GM21381 (cell line): Measurements from ENCODE around the gene PRKACB.
A peak's percentile ranks its signal among the peaks of the same experiment; 100 is the strongest.
"Not testable (repeated sequence)": the region's sequence is repeated elsewhere in the genome, so short reads cannot be mapped to it uniquely, and the experiment has no call there.

ENCODE experiments used
- ATAC-seq: cut with Tn5 transposase; IDR thresholded peaks from one replicate; pipeline ENCODE4 v1.9.1; 2021; ENCODE audit warnings: mild to moderate bottlenecking, moderate library complexity; ENCODE audit not compliant: unreplicated experiment

PRKACB gene

DNA sequence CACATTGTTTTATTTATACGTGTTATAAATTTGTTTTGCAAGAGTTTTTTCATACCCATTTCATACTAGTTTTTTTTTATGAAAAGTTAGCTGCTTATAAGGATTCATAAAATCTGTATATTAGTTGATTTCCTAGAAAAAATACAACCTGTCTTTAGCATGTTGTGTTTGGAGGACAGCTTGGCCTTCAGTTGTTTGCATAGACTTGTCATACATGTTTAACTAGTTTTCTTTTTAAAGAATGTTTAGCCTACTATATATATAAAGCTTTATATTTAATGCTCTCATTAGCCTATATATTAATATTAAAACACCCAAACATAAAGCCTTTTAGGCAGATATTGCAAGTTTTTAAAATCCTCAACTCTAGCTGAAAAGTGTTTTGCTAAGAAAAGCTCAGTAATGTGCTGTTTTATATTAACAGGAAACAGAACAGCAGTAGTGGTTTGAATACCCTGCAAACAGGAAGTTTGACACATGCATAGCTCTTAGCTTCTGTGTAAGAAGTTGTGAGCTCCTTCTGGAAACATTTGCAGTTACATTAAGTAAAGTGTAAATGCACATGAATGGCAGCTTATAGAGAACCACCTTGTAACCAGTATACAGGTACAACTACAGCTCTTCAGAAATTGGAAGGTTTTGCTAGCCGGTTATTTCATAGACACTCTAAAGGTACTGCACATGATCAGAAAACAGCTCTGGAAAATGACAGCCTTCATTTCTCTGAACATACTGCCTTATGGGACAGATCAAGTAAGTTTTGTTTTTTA lies at the start of gene PRKACB:
Gene PRKACB, plus strand, starts transcription at position 476 of the 770 bp plus-strand sequence. Its CDS starts 91 bp downstream, at position 567.
- peak; percentile 89 for ATAC-seq

DNA sequence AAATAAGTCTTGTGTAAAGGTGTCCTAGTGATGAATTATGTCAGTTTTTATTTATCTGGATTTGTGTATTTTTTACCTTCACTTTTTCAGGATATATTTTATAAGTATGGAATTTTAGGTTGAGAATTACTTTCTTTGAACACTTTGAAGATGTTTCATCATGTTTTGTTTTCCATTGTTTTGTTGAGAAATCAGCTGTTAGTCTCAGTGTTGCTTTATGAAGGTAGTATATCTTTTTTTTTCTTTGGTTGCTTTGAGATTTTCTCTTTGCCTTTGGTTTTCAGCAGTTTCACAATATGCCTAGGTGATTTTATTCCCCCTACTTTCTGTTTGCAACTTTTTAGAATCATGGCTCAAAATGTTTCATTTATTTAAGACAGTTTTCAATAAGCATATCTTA lies 48.8 kb upstream of the PRKACB start:
- ATAC-seq = no peak

DNA sequence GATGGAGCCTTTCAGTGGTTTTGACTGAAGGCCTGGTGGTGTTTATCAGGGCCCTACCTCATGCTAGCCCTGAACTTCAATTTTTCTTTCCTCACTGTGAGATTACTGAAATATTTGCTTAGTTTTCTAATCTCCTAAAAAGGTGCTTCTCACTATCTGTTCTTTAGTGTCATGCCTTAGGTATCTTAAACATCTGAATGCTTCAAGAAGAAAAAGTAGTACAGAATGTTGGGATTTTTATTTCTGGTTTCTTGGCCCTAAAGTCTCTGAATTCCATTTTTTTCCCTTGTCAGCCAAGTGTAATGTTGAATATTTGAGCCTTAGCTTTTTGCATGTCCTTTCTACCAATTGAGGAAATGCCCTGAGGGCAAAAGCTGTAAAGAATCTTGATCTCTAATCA lies 47.9 kb upstream of the PRKACB start:
- no peak for ATAC-seq

DNA sequence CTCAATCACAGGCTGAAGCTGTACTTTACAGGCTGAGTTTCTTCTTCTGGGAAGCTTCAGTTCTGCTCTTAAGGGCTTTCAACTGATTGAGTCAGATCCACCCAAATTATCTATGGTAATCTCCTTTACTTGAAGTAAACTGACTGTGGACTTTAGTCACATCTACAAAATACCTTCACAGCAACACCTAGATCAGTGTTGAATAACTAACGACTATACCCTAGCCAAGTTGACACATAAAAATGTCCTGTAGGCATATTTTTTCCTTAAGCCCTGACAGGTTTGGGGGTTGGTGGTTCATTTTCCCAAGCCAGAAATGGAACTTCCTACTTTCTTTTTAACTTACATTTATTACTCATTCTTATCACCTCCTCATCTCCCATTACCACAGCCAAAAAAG lies 42.9 kb upstream of the PRKACB start:
- ATAC-seq = no peak

DNA sequence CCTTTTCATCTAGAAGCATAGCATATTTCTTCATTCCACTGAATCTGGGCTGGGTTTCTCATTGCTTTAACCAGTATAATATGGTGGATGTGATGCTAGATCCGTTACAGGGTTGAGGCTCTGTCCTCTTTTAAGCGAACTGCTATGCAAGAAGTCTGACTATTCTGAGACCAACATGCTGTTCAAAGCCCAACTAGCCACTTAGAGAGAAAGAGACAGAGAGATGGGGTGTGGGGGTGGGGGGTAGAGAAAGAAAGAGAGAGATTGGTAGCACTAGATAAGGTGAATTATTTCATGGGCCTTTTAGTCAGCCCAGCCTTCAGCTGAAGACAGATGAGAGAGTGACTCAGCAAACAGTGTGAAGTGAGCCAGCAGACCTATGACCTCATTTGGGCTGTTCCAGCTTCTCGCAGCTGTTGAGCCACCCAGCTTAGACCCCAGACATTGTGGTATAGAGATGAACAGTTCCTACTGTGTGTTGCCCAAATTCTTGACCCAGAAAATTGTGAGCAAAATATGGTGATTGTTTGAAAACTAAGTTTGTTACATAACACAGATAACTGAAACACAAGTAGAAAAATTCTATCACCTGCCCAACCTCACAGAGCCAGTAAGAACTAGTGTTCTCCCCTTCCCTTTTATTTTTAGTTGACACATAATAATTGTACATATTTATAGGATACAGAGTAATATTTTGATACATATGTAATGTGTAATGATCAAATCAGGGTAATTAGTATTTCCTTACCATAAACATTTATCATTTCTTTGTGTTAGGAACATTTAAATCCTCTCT lies 40.7 kb upstream of the PRKACB start:
- ATAC-seq = peak; percentile 63

DNA sequence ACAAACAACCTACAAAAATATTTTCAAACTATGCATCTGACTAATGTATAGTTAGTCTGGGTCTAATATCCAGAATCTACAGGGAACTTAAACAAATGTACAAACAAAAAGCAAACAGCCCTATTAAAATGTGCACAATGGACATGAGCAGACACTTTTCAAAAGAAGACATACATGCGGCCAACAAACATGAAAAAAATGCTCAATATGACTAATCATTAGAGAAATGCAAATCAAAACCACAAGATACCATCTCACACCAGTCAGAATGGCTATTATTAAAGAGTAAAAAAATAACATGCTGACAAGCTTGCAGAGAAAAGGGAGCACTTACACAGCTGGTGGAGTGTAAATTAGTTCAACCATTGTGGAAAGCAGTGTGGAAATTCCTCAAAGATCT lies 36.5 kb upstream of the PRKACB start:
- not testable (repeated sequence) for ATAC-seq

DNA sequence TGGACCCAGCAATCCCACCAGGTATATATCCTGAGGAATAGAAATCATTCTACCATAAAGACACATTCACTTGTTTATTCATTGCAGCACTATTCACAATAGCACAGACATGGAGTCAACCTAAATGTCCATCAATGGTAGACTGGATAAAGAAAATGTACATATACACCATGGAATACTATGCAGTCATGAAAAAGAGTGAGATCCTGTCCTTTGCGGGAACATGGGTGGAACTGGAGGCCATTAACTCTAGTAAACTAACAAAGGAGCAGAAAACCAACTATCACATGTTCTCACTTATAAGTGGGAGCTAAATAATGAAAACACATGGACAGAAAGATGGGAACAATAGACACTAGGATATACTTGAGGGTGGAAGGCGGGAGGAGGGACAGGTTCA lies 36.1 kb upstream of the PRKACB start:
- ATAC-seq = no peak

DNA sequence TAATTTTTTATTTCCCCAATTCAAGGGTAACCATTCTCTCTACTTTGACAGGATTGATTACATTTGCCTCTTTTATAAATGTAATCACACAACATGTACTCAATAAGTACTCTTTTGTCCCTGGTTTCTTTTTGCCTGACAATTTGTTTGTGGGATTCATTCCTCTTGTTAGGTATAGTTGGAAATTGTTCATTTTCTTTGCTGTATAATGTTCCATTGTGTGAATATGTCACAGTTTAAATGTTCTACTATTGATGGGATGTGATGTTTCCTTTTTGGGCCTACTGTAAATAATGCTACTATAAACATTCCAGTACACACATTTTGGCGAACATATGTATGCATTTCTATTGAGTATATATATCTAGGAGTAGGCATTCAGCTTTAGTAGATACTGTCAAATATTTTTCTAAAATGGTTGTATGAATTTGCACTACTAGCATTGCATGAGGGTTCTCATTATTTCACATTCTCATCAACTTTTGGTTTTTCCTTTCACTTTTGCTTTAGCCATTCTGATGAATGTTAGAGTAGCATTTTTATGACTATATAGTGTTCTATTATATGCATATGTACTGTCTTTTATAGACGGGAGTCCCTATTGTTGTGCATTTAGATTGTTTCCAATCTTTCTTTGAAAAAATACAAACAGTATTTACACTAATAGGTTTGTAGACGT lies 35.0 kb upstream of the PRKACB start:
- no peak for ATAC-seq

DNA sequence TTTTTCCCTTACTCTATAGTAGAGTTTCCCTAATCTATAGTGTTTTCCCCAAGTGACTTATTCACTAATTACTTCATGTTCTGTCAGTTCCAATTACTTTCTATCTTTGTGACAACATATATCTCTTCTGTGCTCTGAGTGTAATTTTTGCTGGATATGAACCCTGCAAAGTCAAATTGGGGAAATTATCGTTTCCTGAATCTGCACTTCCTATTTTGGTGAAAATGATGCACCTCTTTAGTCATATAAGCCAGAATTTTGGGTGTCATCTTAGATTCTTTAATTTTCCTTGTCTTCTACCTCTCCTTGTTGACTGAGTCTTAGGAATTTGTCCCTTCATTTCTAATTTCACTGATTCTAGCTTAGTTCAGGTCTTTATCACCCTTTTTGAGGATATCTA lies 33.4 kb upstream of the PRKACB start:
- no peak for ATAC-seq

DNA sequence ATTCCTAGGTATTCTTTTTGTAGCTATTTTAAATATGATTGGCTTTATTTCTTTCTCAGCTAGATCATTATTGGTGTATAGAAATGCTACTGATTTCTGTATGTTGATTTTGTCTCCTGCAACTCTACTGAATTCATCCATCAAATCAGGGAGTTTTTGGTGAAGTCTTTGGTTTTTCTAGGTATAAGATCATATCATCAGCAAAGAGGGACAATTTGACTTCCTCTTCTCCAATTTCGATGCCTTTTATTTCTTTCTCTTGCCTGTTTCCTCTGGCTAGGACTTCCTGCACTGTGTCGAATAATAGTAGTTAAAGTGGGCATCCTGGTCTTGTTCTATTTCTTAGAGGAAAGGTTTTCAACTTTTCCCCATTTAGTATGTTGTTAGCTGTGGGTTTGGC lies 27.5 kb upstream of the PRKACB start:
- ATAC-seq = no peak

DNA sequence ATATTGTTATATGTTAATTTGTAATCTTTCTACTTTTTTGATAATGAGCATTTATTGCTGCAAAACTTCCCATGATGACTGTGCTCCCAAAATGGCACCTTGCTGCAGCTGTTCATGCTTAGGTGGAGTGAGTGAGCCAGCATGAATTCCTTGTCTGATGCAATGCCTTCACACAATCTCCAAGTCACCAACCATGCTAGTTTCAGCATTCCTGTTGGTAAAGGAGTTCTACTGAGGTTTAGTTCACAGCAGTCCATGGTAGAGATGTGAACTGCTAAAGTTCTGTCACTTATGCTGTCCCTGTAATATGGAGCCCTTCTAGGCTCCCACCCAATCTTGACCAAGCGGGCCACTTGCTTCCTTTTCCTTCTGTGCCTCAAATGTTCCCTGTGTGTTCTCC lies 26.2 kb upstream of the PRKACB start:
- ATAC-seq = no peak

DNA sequence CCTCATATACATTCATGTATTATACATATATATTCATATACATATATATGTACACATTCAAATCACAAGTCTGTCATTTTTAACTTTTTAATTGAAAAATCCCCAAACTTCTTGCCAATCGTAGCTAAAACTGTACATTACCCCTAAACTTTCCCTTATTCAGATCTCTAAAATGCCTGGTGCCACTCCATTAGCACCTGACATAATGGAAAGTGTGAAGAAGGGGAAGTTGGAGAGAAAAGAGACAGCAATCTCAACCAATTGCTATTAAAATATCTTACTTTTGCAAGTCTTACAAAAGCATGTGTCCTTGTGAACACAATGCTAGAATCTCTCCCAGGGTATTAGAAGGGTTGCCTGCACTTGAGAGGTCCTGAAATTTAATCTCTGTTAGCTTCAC lies 22.7 kb upstream of the PRKACB start:
- no peak for ATAC-seq

DNA sequence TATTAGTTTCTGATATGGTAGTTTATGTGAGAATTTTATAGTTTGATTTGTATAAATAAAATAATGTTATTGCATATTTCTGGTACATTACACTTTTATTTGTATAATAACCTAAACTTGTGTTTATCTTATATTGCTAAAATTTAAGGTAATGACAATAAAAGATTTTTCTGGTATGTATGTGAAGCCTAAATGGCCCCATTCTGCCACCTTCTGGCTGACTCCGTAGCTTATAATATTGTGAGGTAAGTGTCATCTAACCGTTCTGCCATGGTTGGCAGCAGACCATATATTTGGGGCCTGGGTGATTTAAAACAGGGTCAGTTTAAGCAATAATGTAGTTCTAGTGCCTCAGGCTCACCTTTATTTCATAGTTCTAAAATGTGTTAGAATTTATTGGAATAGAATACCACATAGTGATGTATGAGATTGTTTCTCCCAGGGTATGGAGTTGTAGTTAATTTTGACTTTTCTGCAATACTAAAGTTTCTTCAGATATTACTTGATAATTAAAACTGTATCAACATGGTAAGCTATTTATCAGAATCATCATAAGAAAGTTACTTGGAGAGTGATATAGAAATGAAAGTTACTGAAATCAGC lies 21.2 kb upstream of the PRKACB start:
- ATAC-seq = no peak

DNA sequence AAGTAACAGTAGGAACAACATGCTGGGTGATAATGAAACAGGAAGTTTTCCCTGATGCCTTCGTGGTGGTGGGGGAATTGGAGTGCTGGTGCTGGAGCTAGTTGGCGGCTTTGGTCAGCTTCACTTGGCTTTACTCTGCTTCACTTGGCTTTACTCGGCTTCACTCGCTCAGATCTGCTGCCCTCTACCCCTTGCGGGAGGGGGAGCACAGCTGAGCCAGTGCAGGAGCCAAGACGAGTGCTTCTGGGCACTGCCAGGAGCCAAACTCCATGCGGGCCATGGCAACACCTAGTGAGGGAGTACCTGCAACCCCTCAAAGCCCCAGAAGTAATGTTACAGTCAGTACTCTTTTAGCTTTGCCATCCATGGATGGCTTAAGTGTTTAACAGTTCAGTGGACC lies 10.6 kb upstream of the PRKACB start:
- ATAC-seq = no peak

DNA sequence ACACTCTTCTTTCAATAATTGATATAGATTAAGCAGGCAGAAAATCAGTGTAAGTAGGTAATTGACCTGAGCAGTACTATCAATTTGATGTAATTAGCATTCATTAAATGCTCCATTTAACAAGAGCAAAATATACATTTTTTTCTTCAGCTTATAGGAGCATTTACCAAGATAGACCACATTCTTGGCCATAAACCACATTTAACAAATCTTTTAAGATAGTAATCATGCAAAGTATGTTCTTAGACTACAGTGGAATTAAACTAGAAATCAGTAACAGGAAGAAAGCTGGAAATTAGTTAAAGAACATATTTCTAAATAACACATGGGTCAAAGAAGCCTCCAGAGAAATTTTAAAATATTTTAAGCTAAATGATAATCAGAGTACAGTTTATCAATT lies 8.7 kb upstream of the PRKACB start:
- ATAC-seq = no peak

DNA sequence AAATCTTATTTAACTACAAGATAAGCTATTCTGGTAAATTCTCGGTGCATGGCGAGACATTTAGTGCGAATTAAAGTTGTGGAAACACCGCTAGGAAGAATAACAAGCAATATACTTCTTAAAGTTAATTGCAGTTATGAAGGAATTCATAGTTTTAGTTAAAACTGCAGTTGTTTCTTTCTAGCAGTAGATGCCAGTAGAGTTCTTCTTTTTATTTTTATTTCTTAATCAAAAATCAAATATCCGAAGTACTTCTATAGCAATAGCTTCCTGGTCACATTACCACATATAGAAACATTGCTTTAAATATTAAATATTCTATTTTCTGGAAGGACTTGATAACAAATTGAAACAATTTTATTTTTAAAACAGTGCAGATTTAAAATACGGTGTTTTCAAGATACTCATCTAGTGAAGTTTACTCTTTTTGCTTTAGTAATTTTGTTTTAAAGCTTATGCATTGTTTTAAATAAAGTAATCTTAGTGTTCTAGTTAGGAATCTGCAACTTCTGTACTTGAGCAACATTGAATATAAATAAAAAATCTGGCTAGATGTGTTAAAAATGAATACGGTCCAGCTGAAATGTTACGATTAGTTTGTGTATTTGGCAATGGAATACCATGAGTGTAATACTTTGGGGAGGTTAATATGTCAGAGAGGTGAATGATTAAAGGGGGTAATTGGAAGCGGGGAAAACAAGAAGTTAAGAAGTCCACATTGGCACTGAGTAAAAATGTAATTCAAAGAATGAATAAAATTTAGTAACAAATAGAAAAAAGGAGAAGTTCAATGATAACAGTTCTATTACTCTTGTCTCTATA lies 2.7 kb upstream of the PRKACB start:
- no peak for ATAC-seq

DNA sequence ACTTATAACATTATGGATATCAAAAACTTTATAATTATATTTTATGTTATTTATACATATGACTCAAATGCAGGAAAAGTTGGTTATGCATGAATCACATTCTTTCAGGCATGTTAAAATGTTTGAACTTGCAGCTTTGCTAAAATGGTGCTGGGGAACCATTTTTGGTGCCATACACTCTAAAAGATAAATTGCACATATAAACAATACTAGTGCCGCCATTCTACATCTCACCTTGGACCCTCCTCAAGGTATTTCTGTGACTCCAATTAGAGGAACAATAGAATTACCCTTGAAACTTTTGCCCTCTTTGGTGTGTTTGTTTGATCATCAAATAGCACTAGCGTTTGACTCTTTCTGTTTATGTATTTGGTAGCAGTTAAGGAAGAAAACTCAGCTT lies 997 bp downstream of the PRKACB start:
- ATAC-seq = no peak

DNA sequence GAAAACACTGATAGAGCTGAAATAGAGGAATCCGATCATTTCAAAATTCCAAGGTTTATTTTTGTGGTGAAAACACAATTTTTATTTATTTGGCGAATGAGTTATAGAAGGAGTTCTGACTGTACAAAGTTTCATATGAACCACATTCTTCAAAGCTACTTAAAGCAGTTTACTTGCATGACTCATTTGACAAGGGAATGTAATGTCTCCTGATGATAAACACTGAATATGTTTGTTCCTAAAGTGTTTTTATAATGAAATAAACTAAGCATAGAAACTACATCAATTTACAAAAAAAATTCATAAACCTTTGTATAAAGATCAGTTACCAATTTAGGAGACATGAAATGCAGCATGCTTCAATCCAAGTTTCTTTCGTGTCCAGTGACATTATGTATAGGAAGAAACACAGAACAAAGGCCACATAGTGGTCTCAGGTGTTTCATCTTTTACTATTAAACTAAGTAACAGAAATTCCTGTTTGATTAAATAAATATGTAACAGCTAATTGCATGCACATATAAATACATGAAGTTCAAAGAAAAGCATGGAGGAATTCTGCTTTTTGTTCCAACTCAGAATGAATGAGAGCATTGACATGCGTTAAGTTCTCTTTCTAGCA lies 2.5 kb downstream of the PRKACB start:
- no peak for ATAC-seq

DNA sequence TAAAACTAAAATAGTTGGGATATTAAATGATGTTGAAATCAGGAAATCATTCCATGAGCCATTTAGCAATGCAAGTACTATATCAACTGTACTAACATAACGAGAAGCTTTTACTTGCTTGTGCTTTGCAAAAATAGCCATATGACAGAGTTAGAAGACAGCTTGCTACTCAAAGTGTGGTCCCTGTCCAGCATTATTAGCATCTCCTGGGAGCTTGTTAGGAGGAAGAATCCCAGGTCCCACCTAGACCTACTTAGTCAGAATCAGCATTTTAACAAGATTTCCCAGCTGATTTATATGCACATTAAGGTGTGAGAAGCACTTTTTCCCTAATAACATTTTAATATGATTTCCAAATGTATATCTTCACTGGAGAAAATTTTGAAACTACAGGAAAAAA lies 4.7 kb downstream of the PRKACB start:
- no peak for ATAC-seq

DNA sequence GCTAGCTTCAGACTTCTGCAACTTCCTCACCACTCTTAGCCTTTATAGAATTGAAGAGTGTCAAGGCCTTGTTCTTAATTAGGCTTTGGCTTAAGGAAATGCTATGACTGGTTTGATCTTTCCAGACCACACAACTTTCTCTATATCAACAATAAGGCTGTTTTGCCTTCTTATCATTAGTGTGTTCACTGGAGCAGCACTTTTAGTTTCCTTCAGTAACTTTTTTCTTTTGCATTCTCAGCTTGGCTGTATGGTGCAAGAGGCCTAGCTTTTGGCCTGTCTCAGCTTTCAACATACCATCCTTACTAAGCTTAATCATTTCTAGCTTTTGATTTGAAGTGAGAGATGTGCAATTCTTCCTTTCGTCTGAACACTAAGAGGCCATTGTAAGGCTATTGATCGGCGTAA lies 8.6 kb downstream of the PRKACB start:
- peak; percentile 72 for ATAC-seq
